MM.1S (cell line): ENCODE measurements around the gene TMEM108.

ENCODE experiments used
- DNase-seq: peaks from one replicate; pipeline ENCODE4 v3.0.0-alpha.2; 2015
- H2AFZ ChIP-seq: fragments of 300-600 bp; sonication (generic); 2 replicates; pipeline ENCODE4 v1.6.0; 2016; ENCODE audit warnings: antibody characterized with exemption, low read length
- H3F3A ChIP-seq: fragments of 300-600 bp; sonication (generic); 2 replicates; pipeline ENCODE4 v1.6.1; 2016; ENCODE audit warnings: mild to moderate bottlenecking, antibody characterized with exemption, low read length, moderate library complexity, mixed read lengths; ENCODE audit not compliant: insufficient read depth
- H3K27ac ChIP-seq: fragments of 300-600 bp; sonication (generic); 2 replicates; pipeline ENCODE4 v1.5.1; 2016; ENCODE audit warnings: mild to moderate bottlenecking, low read length
- H3K27me3 ChIP-seq: fragments of 300-600 bp; sonication (generic); replicated peaks from 2 replicates; pipeline ENCODE4 v1.6.0; 2016; ENCODE audit warnings: low read length; ENCODE audit not compliant: insufficient read depth
- H3K36me3 ChIP-seq: fragments of 300-600 bp; sonication (generic); replicated peaks from 2 replicates; pipeline ENCODE4 v1.6.1; 2016; ENCODE audit warnings: mild to moderate bottlenecking, low read length, mixed read lengths; ENCODE audit not compliant: insufficient read depth
- H3K4me1 ChIP-seq: fragments of 300-600 bp; sonication (generic); 2 replicates; pipeline ENCODE4 v1.6.1; 2016; ENCODE audit warnings: low read length, mixed read lengths
- H3K4me2 ChIP-seq: fragments of 300-600 bp; sonication (generic); 2 replicates; pipeline ENCODE4 v1.6.0; 2016; ENCODE audit warnings: low read depth, low read length
- H3K4me3 ChIP-seq: fragments of 300-600 bp; sonication (generic); 2 replicates; pipeline ENCODE4 v1.5.1; 2016; ENCODE audit warnings: low read length, mixed read lengths
- H3K79me2 ChIP-seq: fragments of 300-600 bp; sonication (generic); 2 replicates; pipeline ENCODE4 v1.6.1; 2016; ENCODE audit warnings: mixed run types, low read length, mixed read lengths
- H3K9ac ChIP-seq: fragments of 300-600 bp; sonication (generic); 2 replicates; pipeline ENCODE4 v1.6.1; 2016; ENCODE audit warnings: low read length, mixed read lengths
- H3K9me2 ChIP-seq: fragments of 300-600 bp; sonication (generic); replicated peaks from 2 replicates; pipeline ENCODE4 v1.6.1; 2016; ENCODE audit warnings: mild to moderate bottlenecking, low read length, mixed read lengths; ENCODE audit not compliant: insufficient read depth
- H3K9me3 ChIP-seq: fragments of 300-600 bp; sonication (generic); replicated peaks from 2 replicates; pipeline ENCODE4 v1.6.1; 2016; ENCODE audit warnings: mild to moderate bottlenecking, low read length, mixed read lengths; ENCODE audit not compliant: insufficient read depth
- H4K20me1 ChIP-seq: fragments of 300-600 bp; sonication (generic); 2 replicates; pipeline ENCODE4 v1.6.1; 2016; ENCODE audit warnings: mild to moderate bottlenecking, low read length, moderate library complexity, mixed read lengths; ENCODE audit not compliant: insufficient read depth
- EZH2 ChIP-seq: fragments of 300-600 bp; sonication (generic); optimal IDR thresholded peaks from 2 replicates; pipeline ENCODE3; 2017; ENCODE audit warnings: low read depth, mild to moderate bottlenecking, antibody characterized with exemption, low read length, mixed read lengths
- EZH2phosphoT487 ChIP-seq: fragments of 300-600 bp; sonication (generic); IDR thresholded peaks from 2 replicates; pipeline ENCODE4 v1.6.1; 2018; ENCODE audit warnings: antibody characterized with exemption, low read length
- TF ChIP-seq, protein P1 (sequence below): fragments of 300-600 bp; sonication (generic); IDR thresholded peaks from 2 replicates; pipeline ENCODE4 v1.5.1; 2016; ENCODE audit warnings: antibody characterized with exemption, low read length, mixed read lengths

The TMEM108 gene

DNA sequence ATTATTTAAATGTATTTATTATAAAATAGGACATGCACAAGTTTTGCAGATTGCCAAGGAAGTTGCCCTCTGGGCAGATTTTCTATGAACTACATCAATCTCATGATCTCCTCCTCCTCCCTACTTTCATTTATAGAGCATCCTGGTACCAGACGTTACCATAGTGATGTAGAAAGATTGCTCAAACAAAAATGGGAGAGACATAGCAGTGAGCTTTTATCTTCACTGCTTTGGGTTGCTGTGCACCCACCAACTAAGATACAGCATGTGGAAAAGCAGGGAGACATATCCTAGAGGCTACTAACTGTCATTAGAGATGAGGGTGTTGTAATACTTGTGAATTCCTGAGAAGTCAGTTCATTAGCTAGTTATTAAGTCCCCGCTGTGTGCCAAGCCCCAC, 224.1 kb downstream of the TMEM108 start:
- no peak for DNase-seq
- Histone ChIP-seq H3K27ac (no peak overlapping the region), H3F3A (no peaks in the 10 kb centered on the region), H2AFZ (no peak overlapping the region), H3K4me3 (no peak overlapping the region), H3K27me3 (no peaks in the 10 kb centered on the region), H3K4me1 (peaks cover 3% of the 10 kb centered on the region), H3K36me3 (no peaks in the 10 kb centered on the region), H3K9ac (no peak overlapping the region), H3K79me2 (no peaks in the 10 kb centered on the region), H4K20me1 (no peaks in the 10 kb centered on the region), H3K4me2 (no peak overlapping the region), H3K9me3 (no peaks in the 10 kb centered on the region), H3K9me2 (no peaks in the 10 kb centered on the region)
- TF ChIP-seq EZH2: no peak
- TF ChIP-seq, protein P1, sequence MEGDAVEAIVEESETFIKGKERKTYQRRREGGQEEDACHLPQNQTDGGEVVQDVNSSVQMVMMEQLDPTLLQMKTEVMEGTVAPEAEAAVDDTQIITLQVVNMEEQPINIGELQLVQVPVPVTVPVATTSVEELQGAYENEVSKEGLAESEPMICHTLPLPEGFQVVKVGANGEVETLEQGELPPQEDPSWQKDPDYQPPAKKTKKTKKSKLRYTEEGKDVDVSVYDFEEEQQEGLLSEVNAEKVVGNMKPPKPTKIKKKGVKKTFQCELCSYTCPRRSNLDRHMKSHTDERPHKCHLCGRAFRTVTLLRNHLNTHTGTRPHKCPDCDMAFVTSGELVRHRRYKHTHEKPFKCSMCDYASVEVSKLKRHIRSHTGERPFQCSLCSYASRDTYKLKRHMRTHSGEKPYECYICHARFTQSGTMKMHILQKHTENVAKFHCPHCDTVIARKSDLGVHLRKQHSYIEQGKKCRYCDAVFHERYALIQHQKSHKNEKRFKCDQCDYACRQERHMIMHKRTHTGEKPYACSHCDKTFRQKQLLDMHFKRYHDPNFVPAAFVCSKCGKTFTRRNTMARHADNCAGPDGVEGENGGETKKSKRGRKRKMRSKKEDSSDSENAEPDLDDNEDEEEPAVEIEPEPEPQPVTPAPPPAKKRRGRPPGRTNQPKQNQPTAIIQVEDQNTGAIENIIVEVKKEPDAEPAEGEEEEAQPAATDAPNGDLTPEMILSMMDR: no peak

DNA sequence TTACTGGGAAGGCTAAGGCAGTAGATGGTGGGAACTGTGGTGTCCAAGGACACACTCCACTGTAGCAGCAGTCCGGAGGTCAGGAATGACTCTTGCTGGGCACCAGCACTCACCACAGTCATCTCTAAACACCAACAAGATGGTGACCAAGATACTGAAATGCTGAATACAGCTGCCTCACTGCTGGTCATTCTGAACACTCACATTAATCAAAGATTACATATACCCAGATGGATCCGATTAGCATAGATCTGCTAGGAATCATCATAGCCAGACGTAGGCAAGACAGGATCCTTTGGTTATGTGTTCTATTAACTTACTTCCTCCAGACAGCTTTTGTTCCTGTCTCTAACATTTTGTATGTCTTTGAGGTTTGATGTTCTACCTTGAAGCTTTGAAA, 226.7 kb downstream of the TMEM108 start:
- Histone ChIP-seq H3K9me3 (no peaks in the 10 kb centered on the region), H3K27me3 (no peaks in the 10 kb centered on the region), H3K4me1 (no peaks in the 10 kb centered on the region), H3F3A (no peaks in the 10 kb centered on the region), H3K4me3 (no peak overlapping the region), H3K36me3 (no peaks in the 10 kb centered on the region), H2AFZ (no peak overlapping the region), H3K9ac (no peak overlapping the region), H3K4me2 (no peak overlapping the region), H4K20me1 (no peaks in the 10 kb centered on the region), H3K9me2 (no peaks in the 10 kb centered on the region), H3K27ac (no peak overlapping the region), H3K79me2 (no peaks in the 10 kb centered on the region)
- no peak for TF ChIP-seq EZH2
- TF ChIP-seq, protein P1: no peak
- no peak for TF ChIP-seq EZH2phosphoT487
- no peak for DNase-seq

DNA sequence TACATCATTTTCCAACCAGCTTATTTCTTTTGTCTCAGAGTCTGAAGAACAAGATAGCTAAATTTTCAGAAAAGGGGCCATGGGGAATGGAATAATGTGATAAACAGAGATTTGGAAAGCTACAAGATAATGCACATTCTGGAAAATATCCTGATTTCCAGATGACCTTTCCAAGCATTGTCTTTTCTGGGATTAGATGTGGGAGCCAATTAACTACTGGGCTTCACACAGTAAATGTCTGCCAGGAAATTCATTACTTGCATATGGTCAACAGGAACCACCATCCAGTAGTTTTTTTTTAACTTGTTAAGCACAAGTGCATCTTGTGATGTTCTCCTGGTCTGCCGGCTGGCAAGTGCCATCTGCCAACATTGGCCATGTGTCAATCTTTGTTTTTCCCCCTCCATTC, 230.5 kb downstream of the TMEM108 start:
- Histone ChIP-seq H3K27ac (no peak overlapping the region), H3K9me3 (no peaks in the 10 kb centered on the region), H3K36me3 (no peaks in the 10 kb centered on the region), H3K9ac (no peak overlapping the region), H3K27me3 (no peaks in the 10 kb centered on the region), H3K79me2 (no peaks in the 10 kb centered on the region), H3K4me3 (no peak overlapping the region), H4K20me1 (no peaks in the 10 kb centered on the region), H2AFZ (no peak overlapping the region), H3K4me1 (no peaks in the 10 kb centered on the region), H3F3A (no peaks in the 10 kb centered on the region), H3K4me2 (no peak overlapping the region), H3K9me2 (no peaks in the 10 kb centered on the region)
- TF ChIP-seq EZH2phosphoT487: no peak
- no peak for TF ChIP-seq EZH2
- TF ChIP-seq, protein P1: no peak
- DNase-seq: no peak

DNA sequence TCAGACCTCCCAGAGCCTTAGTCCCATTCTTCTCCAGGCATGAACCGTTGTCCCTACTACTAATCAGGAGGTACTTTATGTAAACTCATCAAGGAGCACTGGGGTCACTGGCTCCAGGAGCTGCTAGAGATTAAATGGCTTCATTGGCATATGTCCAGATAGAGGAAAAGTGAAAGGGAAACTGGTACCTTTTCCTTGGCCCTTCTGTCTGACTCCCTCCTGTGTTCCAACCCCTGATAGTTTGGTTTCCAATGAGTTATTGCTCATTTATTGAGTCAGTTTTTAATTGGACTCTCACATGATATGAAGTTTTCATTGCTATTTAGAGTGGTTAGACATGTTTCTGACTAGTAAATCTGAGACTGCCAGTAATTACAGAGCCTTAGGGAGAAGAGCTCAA, 231.2 kb downstream of the TMEM108 start:
- no peak overlapping the region for H3K4me2 ChIP-seq
- TF ChIP-seq EZH2 (no peak), EZH2phosphoT487 (no peak)
- TF ChIP-seq, protein P1: no peak
- no peaks in the 10 kb centered on the region for H3K27me3 ChIP-seq
- no peaks in the 10 kb centered on the region for H3K4me1 ChIP-seq
- H3K9me2 ChIP-seq: no peaks in the 10 kb centered on the region
- no peaks in the 10 kb centered on the region for H3K9me3 ChIP-seq
- no peaks in the 10 kb centered on the region for H3F3A ChIP-seq
- H3K27ac ChIP-seq: no peak overlapping the region
- no peak for DNase-seq
- H2AFZ ChIP-seq: no peak overlapping the region
- no peak overlapping the region for H3K4me3 ChIP-seq
- H3K79me2 ChIP-seq: no peaks in the 10 kb centered on the region
- no peaks in the 10 kb centered on the region for H3K36me3 ChIP-seq
- H4K20me1 ChIP-seq: no peaks in the 10 kb centered on the region
- no peak overlapping the region for H3K9ac ChIP-seq
